GM23248 (cell line): ENCODE measurements around the gene CDR2.

Experiments
- EZH2 ChIP-seq: fragments of 200-600 bp; sonication (generic); IDR thresholded peaks from 2 replicates; pipeline ENCODE4 v1.6.1; 2018; ENCODE audit warnings: antibody characterized with exemption, mild to moderate bottlenecking; ENCODE audit not compliant: insufficient read depth, poor library complexity, severe bottlenecking
- EZH2phosphoT487 ChIP-seq: fragments of 200-600 bp; sonication (generic); IDR thresholded peaks from 2 replicates; pipeline ENCODE4 v1.6.1; 2018; ENCODE audit warnings: antibody characterized with exemption, moderate library complexity, mild to moderate bottlenecking, low read depth; ENCODE audit not compliant: insufficient read depth

- TF ChIP-seq EZH2 (no peak), EZH2phosphoT487 (no peak)
Measured at GRCh38 chr16:22340945-22341344, 33.5 kb downstream of the CDR2 start.
